Measurements from ENCODE around the gene PRSS35.

DNA sequence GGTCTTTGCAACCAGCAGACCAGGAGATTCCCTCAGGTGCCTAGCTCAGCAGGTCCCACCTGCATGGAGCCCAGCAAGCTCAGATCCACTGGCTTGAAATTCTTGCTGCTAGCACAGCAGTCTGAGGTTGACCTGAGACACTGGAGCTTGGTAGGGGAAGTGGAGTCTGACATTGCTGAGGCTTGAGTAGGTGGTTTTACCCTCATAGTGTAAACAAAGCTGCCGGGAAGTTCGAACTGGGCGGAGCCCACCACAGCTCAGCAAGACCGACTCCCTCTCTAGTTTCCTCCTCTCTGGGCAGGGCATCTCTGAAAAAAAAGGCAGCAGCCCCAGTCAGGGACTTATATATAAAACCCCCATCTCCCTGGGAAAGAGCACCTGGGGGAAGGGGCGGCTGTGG, 34.3 kb downstream of the PRSS35 start:
- TF ChIP-seq, protein P1, sequence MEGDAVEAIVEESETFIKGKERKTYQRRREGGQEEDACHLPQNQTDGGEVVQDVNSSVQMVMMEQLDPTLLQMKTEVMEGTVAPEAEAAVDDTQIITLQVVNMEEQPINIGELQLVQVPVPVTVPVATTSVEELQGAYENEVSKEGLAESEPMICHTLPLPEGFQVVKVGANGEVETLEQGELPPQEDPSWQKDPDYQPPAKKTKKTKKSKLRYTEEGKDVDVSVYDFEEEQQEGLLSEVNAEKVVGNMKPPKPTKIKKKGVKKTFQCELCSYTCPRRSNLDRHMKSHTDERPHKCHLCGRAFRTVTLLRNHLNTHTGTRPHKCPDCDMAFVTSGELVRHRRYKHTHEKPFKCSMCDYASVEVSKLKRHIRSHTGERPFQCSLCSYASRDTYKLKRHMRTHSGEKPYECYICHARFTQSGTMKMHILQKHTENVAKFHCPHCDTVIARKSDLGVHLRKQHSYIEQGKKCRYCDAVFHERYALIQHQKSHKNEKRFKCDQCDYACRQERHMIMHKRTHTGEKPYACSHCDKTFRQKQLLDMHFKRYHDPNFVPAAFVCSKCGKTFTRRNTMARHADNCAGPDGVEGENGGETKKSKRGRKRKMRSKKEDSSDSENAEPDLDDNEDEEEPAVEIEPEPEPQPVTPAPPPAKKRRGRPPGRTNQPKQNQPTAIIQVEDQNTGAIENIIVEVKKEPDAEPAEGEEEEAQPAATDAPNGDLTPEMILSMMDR (conservative IDR thresholded peaks at IDR 0.05; ENCODE audit: low read length), result no peak
- TF ChIP-seq EZH2phosphoT487 (IDR thresholded peaks at IDR 0.05; ENCODE audit: borderline replicate concordance), result no peak

All from Loucy (cell line).